Measurements from ENCODE around the gene PARD3B.

DNA sequence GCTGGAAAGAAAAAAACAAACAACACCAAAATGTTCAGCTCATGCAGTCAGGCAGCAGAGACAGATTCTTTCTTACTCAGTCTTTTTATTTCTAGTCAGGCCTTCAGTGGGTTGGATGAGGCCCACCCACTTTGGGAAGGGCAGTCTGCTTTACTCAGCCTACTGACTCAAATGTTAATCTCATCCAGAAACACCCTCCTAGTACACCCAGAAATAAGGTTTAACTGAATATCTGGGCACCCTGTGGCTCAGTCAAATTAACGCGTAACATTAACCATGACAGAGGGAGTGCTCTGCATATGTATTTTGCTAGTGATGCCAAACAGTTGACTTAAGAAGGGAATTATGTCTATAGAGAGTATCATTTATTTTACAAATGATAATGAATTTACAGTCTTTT lies 401.6 kb downstream of the PARD3B start:
- TF ChIP-seq, protein P1, sequence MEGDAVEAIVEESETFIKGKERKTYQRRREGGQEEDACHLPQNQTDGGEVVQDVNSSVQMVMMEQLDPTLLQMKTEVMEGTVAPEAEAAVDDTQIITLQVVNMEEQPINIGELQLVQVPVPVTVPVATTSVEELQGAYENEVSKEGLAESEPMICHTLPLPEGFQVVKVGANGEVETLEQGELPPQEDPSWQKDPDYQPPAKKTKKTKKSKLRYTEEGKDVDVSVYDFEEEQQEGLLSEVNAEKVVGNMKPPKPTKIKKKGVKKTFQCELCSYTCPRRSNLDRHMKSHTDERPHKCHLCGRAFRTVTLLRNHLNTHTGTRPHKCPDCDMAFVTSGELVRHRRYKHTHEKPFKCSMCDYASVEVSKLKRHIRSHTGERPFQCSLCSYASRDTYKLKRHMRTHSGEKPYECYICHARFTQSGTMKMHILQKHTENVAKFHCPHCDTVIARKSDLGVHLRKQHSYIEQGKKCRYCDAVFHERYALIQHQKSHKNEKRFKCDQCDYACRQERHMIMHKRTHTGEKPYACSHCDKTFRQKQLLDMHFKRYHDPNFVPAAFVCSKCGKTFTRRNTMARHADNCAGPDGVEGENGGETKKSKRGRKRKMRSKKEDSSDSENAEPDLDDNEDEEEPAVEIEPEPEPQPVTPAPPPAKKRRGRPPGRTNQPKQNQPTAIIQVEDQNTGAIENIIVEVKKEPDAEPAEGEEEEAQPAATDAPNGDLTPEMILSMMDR (IDR thresholded peaks at IDR 0.05; ENCODE audit: insufficient read depth, low read length, poor library complexity, severe bottlenecking) = no peak
- TF ChIP-seq EZH2phosphoT487 (conservative IDR thresholded peaks at IDR 0.05; ENCODE audit: low read length) = no peak

All from SU-DHL-6 (cell line).